ENCODE data around the gene SLC41A3.

- TF ChIP-seq, protein P1, sequence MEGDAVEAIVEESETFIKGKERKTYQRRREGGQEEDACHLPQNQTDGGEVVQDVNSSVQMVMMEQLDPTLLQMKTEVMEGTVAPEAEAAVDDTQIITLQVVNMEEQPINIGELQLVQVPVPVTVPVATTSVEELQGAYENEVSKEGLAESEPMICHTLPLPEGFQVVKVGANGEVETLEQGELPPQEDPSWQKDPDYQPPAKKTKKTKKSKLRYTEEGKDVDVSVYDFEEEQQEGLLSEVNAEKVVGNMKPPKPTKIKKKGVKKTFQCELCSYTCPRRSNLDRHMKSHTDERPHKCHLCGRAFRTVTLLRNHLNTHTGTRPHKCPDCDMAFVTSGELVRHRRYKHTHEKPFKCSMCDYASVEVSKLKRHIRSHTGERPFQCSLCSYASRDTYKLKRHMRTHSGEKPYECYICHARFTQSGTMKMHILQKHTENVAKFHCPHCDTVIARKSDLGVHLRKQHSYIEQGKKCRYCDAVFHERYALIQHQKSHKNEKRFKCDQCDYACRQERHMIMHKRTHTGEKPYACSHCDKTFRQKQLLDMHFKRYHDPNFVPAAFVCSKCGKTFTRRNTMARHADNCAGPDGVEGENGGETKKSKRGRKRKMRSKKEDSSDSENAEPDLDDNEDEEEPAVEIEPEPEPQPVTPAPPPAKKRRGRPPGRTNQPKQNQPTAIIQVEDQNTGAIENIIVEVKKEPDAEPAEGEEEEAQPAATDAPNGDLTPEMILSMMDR (IDR thresholded peaks at IDR 0.05): no peak
- TF ChIP-seq POLR2A (IDR thresholded peaks at IDR 0.05): no peak
These were observed 66.6 kb downstream of the SLC41A3 start for GRCh38 chr3:126017362-126017761.
